Activated T-cell treated with anti-CD3 and anti-CD28 coated beads, Interleukin-2, amount 50 U/mL, for 72 hours (primary cell): ENCODE results near the gene PRKN. TPM values are rescaled to one million over a fixed set of nuclear protein-coding genes. Genes with fewer than 3 reads are reported as not detected.
A peak's percentile ranks its signal among the peaks of the same experiment; 100 is the strongest.

Source experiments
- ATAC-seq, 2 donors: fragments of 150-1000 bp; cut with Tn5 transposase; replicated peaks in 1 of 2; 2 replicates each; pipeline ENCODE4 v1.10.0; 2021; ENCODE audit warnings: moderate library complexity in 2 of 2, mild to moderate bottlenecking in 1 of 2
- DNase-seq, 2 donors: peaks; one replicate each; pipeline ENCODE4 v3.0.0; 2021 to 2022; ENCODE audit warnings: mixed read lengths in 1 of 2
- H3K27ac Mint-ChIP-seq: one replicate; pipeline ENCODE4 v1.8.0; 2022; ENCODE audit warnings: mild to moderate bottlenecking, moderate library complexity, mixed read lengths
- H3K27me3 Mint-ChIP-seq: one replicate; pipeline ENCODE4 v1.8.0; 2022; ENCODE audit warnings: low read depth, mixed read lengths
- H3K36me3 Mint-ChIP-seq, 2 donors: one replicate each; pipeline ENCODE4 v1.8.0; 2022; ENCODE audit warnings: mixed read lengths in 2 of 2, mild to moderate bottlenecking in 1 of 2; ENCODE audit not compliant: insufficient read depth in 2 of 2
- H3K4me1 Mint-ChIP-seq: one replicate; pipeline ENCODE4 v1.8.0; 2022; ENCODE audit warnings: low read depth, mixed read lengths
- H3K4me3 Mint-ChIP-seq, 2 donors: one replicate each; pipeline ENCODE4 v1.8.0; 2022; ENCODE audit warnings: mild to moderate bottlenecking in 2 of 2, mixed read lengths in 2 of 2, moderate library complexity in 2 of 2
- H3K9me3 Mint-ChIP-seq, 2 donors: one replicate each; pipeline ENCODE4 v1.8.0; 2022; ENCODE audit warnings: mixed read lengths in 2 of 2
- total RNA-seq, 2 donors: library from RNA; stranded (reverse); gene quantifications; one replicate each; pipeline ENCODE4 v1.2.3, GENCODE V29; 2022

The PRKN gene
- total RNA-seq, 2 donors from 2014 or later: 2.5 to 2.8 TPM

DNA sequence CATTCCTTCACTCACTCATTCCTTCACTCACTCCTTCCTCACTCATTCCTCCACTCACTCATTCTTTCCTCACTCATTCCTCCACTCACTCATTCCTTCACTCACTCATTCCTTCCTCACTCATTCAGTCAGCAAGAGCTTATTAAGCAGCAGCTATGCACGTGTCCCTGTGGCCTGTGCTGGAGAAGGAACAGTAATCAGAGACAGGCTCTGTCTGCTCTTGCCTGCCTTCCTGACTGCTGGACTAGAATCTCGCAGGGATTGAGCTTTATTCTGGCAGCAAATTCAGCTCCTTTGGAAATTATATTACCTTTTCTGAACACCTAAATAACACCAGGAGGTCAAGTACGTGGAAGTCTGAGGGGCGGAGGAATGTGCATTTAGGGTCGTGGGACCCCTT is 1314.8 kb downstream of the PRKN start:
- Mint-ChIP-seq H3K27me3 (peaks cover 12% of the 10 kb centered on the region), H3K4me1 (no peaks in the 10 kb centered on the region), H3K9me3 (no peaks in the 10 kb centered on the region), H3K4me3 (no peak overlapping the region), H3K36me3 (no peaks in the 10 kb centered on the region), H3K27ac (no peak overlapping the region)
- ATAC-seq (no peak), DNase-seq (no peak)

DNA sequence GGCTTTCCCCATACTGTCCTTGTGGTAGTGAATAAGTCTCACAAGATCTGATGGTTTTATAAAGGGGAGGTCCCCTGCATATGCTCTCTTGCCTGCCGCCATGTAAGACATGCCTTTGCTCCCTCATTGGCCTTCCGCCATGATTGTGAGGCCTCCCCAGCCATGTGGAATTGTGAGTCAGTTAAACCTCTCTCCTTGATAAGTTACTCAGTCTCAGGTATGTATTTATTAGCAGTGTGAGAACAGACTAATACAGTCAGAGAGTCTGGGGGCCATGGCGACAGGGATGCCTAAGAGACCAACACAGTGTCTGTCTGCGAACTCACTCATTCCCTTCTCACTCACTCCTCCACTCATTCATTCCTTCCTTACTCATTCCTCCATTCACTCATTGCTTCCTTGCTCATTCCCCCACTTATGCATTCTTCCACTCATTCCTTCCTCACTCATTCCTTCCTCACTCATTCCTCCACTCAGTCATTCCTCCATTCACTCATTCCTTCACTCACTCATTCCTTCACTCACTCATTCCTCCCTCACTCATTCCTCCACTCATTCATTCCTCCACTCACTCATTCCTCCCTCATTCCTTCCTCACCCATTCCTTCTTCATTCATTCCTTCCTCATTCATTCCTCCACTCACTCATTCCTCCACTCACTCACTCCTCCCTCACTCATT is 1316.2 kb downstream of the PRKN start:
- ATAC-seq (no peak), DNase-seq (no peak)
- H3K9me3 Mint-ChIP-seq: no peaks in the 10 kb centered on the region
- no peak overlapping the region for H3K27ac Mint-ChIP-seq
- no peaks in the 10 kb centered on the region for H3K36me3 Mint-ChIP-seq
- H3K27me3 Mint-ChIP-seq: peaks cover 9% of the 10 kb centered on the region
- H3K4me1 Mint-ChIP-seq: no peaks in the 10 kb centered on the region
- H3K4me3 Mint-ChIP-seq: no peak overlapping the region

DNA sequence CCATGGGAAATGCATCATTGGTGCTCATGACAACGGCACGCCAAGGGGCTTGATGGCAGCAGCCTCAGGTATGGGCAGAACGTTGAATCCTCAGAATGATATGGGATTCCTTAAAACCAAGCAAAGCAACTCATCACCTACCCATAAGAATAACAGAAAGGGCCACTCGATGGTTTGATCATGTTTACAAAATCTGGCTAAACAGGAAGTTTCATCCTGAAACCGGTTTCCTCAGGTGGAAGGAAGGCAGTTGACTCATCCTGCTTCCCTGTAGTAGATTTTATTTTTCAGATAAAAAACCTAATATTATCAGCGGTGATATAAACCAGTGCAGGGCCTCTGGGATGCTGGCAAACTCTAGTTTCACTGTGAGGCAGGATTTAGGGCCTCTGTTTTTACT is 1316.8 kb downstream of the PRKN start:
- H3K36me3 Mint-ChIP-seq: no peaks in the 10 kb centered on the region
- H3K4me1 Mint-ChIP-seq: no peaks in the 10 kb centered on the region
- H3K27ac Mint-ChIP-seq: no peak overlapping the region
- no peaks in the 10 kb centered on the region for H3K9me3 Mint-ChIP-seq
- no peak overlapping the region for H3K4me3 Mint-ChIP-seq
- H3K27me3 Mint-ChIP-seq: peaks cover 2% of the 10 kb centered on the region
- ATAC-seq (no peak), DNase-seq (no peak)

DNA sequence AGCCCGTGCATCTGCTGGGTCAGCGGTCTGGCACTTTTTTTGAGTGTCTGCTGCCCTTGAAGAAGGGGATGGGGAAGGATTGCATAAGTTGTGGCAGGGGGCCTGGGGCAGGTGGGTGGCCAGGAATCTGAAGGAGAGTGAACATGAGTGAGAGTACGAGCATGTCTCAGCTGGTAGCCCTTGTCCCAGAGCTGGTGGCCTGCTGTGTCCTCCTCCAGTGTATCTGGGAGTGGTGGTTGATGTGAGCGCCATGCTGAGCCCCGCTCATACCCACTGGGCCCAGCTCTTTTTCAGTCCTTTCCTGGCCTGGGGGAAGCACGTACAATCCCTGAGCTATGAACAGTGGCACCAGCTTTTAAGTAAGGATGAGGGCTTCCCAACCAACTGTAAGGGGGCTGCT is 1317.5 kb downstream of the PRKN start:
- ATAC-seq (no peak), DNase-seq (no peak)
- Mint-ChIP-seq H3K4me1 (no peaks in the 10 kb centered on the region), H3K27ac (no peak overlapping the region), H3K9me3 (no peaks in the 10 kb centered on the region), H3K27me3 (no peaks in the 10 kb centered on the region), H3K4me3 (no peak overlapping the region), H3K36me3 (no peaks in the 10 kb centered on the region)

DNA sequence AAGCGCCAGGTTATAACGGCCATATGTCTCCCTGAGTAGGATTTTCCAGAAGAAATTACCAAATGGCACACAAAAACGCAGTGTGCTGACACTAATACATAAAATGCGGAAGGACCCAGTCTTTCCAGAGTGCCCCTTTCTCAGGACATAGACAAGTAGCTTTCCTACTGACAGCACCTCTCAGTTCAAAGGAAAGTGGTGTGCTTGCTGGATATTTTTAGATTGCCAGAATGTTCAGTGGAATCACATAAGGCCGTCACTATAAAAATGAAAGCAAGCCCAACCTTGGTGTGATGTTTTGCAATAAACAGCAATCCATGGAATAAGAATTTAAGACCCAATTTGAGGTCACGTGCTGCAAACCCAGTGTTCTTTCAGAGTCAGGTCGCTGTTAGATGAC is 1318.2 kb downstream of the PRKN start:
- H3K27me3 Mint-ChIP-seq: no peaks in the 10 kb centered on the region
- H3K9me3 Mint-ChIP-seq: no peaks in the 10 kb centered on the region
- no peak overlapping the region for H3K4me3 Mint-ChIP-seq
- H3K36me3 Mint-ChIP-seq: no peaks in the 10 kb centered on the region
- ATAC-seq: no peak
- no peak overlapping the region for H3K27ac Mint-ChIP-seq
- no peak for DNase-seq
- no peaks in the 10 kb centered on the region for H3K4me1 Mint-ChIP-seq

DNA sequence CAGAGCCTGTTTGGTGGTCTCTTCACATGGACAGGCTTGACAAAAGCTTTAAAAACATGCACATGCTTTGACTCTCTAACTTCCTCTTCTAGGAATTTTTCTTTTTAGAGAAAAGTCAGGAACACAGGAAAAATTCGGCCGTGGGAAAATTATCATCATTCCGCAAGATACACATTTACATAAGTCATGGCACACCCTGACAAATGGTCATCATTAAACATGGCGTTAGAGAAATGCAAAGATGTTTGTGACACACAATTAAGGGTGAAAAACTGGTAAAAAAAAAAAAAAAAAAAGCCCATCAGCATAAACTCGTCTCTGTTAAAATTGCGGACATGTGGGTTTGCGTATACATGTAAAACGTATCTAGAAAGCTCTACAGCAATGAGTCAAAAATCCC is 1319.5 kb downstream of the PRKN start:
- Mint-ChIP-seq H3K27me3 (peaks cover under 1% of the 10 kb centered on the region), H3K27ac (no peak overlapping the region), H3K4me3 (no peak overlapping the region), H3K9me3 (no peaks in the 10 kb centered on the region), H3K36me3 (no peaks in the 10 kb centered on the region), H3K4me1 (no peaks in the 10 kb centered on the region)
- DNase-seq: no peak
- ATAC-seq: no peak

DNA sequence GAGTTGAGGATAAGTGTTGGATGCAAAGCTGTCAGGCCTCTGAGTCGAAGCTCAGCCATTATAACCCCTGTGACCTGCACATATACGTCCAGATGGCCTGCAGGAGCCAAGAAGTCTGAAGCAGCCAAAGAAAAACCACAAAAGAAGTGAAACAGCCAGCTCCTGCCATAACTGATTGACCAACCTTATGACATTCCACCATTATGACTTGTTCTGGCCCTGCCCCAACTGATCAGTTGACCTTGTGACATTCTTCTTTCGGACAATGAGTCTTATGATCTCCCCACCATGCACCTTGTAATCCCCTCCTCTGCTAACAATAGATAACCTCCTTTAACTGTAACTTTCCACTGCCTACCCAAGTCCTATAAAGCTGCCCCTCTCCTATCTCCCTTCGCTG is 1320.0 kb downstream of the PRKN start:
- no peak for DNase-seq
- peaks cover 4% of the 10 kb centered on the region for H3K27me3 Mint-ChIP-seq
- no peaks in the 10 kb centered on the region for H3K9me3 Mint-ChIP-seq
- no peaks in the 10 kb centered on the region for H3K4me1 Mint-ChIP-seq
- ATAC-seq: no peak
- H3K27ac Mint-ChIP-seq: no peak overlapping the region
- no peak overlapping the region for H3K4me3 Mint-ChIP-seq
- H3K36me3 Mint-ChIP-seq: no peaks in the 10 kb centered on the region

DNA sequence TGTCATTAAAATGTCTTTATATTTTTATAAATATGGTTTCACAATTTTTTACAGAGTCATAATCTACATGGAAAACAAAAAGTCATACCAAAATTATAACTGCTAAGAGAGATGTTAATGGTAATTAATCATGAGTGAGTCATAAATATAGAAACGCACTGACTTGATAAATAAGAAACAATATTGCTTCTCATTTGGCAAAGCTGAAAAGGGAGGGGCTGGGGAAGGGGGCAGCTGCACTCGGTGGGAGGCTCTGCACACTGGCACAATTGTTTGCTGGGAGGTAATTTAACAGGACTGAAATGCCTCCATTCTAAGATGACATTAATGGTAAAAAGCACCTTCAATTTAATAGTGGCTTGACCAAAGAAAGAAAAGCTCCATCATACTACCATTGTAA is 1320.5 kb downstream of the PRKN start:
- ATAC-seq: no peak
- no peak for DNase-seq
- Mint-ChIP-seq H3K4me1 (no peaks in the 10 kb centered on the region), H3K36me3 (no peaks in the 10 kb centered on the region), H3K27me3 (peaks cover 4% of the 10 kb centered on the region), H3K4me3 (no peak overlapping the region), H3K27ac (no peak overlapping the region), H3K9me3 (no peaks in the 10 kb centered on the region)

DNA sequence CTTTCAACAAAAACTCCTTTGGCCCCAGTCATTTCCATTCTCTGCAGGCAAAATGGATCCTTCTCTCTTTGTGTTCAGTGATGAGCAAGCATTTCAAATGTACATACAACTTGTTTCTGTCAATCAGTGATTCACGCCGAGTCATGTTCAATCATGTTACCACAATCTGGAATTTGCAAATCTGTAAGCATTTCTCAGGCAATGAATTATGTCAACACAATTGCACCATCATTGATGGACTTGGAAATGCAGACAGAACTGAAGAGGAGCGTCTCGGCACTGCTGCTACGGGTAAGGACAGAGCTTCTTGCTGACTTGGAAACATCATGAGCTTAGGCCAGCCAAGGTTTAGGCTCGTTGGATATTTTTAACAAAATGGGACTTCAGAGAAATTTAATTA is 1320.9 kb downstream of the PRKN start:
- Mint-ChIP-seq H3K9me3 (no peaks in the 10 kb centered on the region), H3K4me3 (no peak overlapping the region), H3K4me1 (no peaks in the 10 kb centered on the region), H3K36me3 (no peaks in the 10 kb centered on the region), H3K27ac (no peak overlapping the region), H3K27me3 (peaks cover 4% of the 10 kb centered on the region)
- ATAC-seq: peak in 1 of 2 donors; percentile 41
- DNase-seq: no peak

DNA sequence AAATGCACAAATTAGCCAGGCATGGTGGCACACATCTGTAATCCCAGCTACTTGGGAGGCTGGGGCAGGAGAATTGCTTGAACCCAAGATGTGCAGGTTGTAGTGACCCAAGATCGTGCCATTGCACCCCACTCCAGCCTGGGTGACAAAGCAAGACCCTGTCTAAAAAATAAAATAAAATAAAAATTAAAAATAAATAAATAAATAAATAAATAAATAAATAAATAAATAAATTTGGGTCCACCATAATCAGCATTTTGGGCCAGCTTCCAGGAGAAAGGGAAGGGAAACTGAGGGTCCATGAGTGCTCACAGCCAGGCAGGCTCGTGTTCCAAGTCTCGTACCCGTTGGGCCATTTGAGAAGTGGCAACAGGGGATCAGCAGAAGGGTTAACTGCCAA is 1322.1 kb downstream of the PRKN start:
- Mint-ChIP-seq H3K27ac (no peak overlapping the region), H3K36me3 (no peaks in the 10 kb centered on the region), H3K9me3 (no peaks in the 10 kb centered on the region), H3K4me3 (no peak overlapping the region), H3K27me3 (peaks cover 4% of the 10 kb centered on the region), H3K4me1 (no peaks in the 10 kb centered on the region)
- no peak for DNase-seq
- no peak for ATAC-seq

DNA sequence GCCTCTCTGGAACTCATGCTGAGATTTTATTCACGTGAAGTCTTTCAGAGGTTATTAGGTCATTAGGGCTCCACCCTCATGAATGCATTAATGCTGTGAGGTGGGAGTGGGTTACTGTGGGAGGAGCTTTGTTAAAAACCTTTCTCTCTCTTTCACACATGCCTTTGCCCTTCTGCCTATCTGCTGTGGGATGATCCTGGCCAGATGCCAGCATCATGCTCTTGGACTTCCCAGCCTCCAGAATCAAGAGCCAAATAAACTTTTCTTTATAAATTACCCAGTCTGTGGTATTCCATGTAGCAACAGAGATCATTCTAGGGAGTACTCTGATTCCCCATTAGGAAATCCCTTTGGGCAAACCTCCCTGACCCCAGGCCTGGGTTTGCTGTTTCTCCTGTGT is 1323.8 kb downstream of the PRKN start:
- DNase-seq (no peak), ATAC-seq (no peak)
- no peaks in the 10 kb centered on the region for H3K36me3 Mint-ChIP-seq
- peaks cover 9% of the 10 kb centered on the region for H3K27me3 Mint-ChIP-seq
- H3K27ac Mint-ChIP-seq: no peak overlapping the region
- no peaks in the 10 kb centered on the region for H3K4me1 Mint-ChIP-seq
- no peaks in the 10 kb centered on the region for H3K9me3 Mint-ChIP-seq
- H3K4me3 Mint-ChIP-seq: no peak overlapping the region

DNA sequence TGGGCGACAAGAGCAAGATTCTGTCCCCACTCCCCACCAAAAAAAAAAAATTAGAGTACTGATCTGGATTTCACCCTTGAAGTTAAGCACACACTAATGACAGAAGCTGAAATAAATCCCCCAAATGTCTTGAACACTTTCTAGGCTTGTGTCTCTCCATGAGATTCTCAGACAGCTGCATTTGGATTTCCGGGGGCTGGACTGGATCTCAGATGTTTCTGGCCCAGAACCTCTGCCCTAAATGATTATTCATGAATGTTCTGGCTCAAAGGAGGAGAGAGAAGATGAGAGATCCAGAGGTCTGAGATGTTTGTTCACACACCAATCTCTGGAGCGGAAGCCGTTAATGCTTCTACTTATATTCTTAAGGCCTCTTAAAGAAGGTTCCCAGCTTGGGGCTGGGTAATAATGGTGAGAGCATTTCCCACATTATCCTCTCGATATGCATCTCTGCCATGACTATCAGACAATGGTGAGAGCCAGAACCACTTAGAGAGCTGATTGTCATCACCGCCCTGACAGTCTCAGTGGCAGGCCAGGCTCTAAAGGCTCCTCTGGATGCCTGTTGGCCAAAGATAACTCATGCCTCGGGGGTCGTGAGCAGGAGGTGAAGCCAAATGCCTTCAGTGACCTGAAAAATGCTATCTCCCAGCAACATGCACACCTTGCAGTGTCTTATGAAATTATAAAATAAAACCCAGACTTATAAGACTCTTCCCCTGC is 1325.8 kb downstream of the PRKN start:
- H3K9me3 Mint-ChIP-seq: no peaks in the 10 kb centered on the region
- ATAC-seq (no peak), DNase-seq (no peak)
- H3K27ac Mint-ChIP-seq: no peak overlapping the region
- H3K27me3 Mint-ChIP-seq: peaks cover 29% of the 10 kb centered on the region
- H3K36me3 Mint-ChIP-seq: no peaks in the 10 kb centered on the region
- no peaks in the 10 kb centered on the region for H3K4me1 Mint-ChIP-seq
- H3K4me3 Mint-ChIP-seq: no peak overlapping the region

DNA sequence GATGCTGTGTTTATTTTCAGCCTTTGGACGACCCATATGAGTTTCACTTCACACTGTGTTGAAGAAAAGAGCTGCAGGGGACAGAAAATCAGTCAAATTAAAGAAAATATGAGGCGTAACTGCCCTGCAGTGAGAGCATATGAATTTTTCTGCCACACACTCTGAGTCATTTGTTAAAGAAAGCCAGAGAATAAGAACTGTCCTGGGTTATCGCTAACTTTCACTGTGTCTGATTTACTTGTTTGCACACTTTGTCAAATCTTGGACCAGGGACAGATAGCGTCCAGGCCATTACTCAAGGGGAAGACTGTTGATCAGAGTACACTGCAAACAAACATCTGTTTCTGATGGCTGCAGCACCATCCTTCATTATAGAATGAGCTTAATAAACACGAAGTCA is 1326.9 kb downstream of the PRKN start:
- peaks cover 31% of the 10 kb centered on the region for H3K27me3 Mint-ChIP-seq
- no peak for ATAC-seq
- H3K4me1 Mint-ChIP-seq: no peaks in the 10 kb centered on the region

DNA sequence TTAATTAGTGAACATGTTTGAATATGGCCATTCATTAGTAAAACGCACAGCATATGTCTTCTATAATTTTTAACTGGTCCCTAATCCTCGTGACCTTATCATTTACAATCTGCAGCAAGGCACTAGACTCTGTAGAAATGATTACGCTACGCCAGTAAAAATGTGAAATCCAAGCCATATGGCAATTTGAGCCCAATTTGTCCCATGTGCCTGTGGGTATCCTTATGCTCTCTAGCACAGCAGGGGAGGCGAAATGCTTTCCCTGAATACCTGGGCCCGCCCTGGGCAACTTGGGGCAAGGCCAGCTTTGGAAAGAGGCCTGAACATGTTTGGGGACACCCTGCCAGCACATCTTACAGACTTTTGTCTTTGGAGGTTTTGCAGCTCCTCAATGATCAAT is 1331.0 kb downstream of the PRKN start:
- H3K27ac Mint-ChIP-seq: no peak overlapping the region
- H3K27me3 Mint-ChIP-seq: peaks cover 27% of the 10 kb centered on the region
- no peak for DNase-seq

More for the DNA sequence above, 1326.9 kb downstream of the PRKN start:
- Mint-ChIP-seq H3K27ac (no peak overlapping the region), H3K36me3 (no peaks in the 10 kb centered on the region), H3K4me3 (no peak overlapping the region), H3K9me3 (no peaks in the 10 kb centered on the region)
- DNase-seq: no peak

More for the DNA sequence above, 1331.0 kb downstream of the PRKN start:
- no peak overlapping the region for H3K4me3 Mint-ChIP-seq
- no peaks in the 10 kb centered on the region for H3K4me1 Mint-ChIP-seq
- no peaks in the 10 kb centered on the region for H3K36me3 Mint-ChIP-seq
- no peaks in the 10 kb centered on the region for H3K9me3 Mint-ChIP-seq
- ATAC-seq: no peak
